ENCODE results near the gene AMN.

Gene AMN

GRCh38 chr14:102943979-102944378 is 21.5 kb downstream of the AMN start:
- no peak overlapping the region for H3K27ac ChIP-seq
- TF ChIP-seq CTCF (conservative IDR thresholded peaks at IDR 0.05) (no peak), ZFX (IDR thresholded peaks at IDR 0.05) (no peak)

GRCh38 chr14:102944448-102945330 is 22.2 kb downstream of the AMN start:
- H3K27ac ChIP-seq = no peak overlapping the region
- TF ChIP-seq ZFX (IDR thresholded peaks at IDR 0.05) (no peak), CTCF (conservative IDR thresholded peaks at IDR 0.05) (no peak)

GRCh38 chr14:102945346-102946130 is 23.1 kb downstream of the AMN start:
- no peak for TF ChIP-seq ZFX (IDR thresholded peaks at IDR 0.05)
- no peak overlapping the region for H3K27ac ChIP-seq

GRCh38 chr14:102947321-102948103 is 25.0 kb downstream of the AMN start:
- no peak overlapping the region for H3K27ac ChIP-seq
- TF ChIP-seq CTCF (conservative IDR thresholded peaks at IDR 0.05) (no peak), ZFX (IDR thresholded peaks at IDR 0.05) (no peak)

- TF ChIP-seq CTCF (conservative IDR thresholded peaks at IDR 0.05) = no peak
- no peak for TF ChIP-seq ZFX (IDR thresholded peaks at IDR 0.05)
- H3K27ac ChIP-seq = peak overlapping the region; percentile 57
Measured at GRCh38 chr14:102948698-102949061, 26.2 kb downstream of the AMN start.

- TF ChIP-seq ZFX (IDR thresholded peaks at IDR 0.05) (0 out of 2 replicates have a peak, but pooled peaks have one; percentile 15), CTCF (conservative IDR thresholded peaks at IDR 0.05) (no peak)
- H3K27ac ChIP-seq = peak overlapping the region; percentile 57
Measured at GRCh38 chr14:102949062-102949800, 26.8 kb downstream of the AMN start.

Measured in C4-2B (cell line).